Pancreas (tissue), 10 donors: ENCODE measurements around the gene PPFIBP2. TPM values are rescaled to one million over a fixed set of nuclear protein-coding genes. Genes with fewer than 3 reads are reported as not detected.
A peak's percentile ranks its signal among the peaks of the same experiment; 100 is the strongest.

ENCODE experiments used
- ATAC-seq, 4 donors: fragments of 200-7000 bp; cut with Tn5 transposase; one replicate each; pipeline versions ENCODE4 v1.8.0 to v1.9.1; 2020; ENCODE audit warnings: mild to moderate bottlenecking in 4 of 4, moderate library complexity in 4 of 4
- DNase-seq, 6 donors: peaks; one replicate each; pipeline ENCODE4 v3.0.0-alpha.2; 2020
- FAIRE-seq: peaks from 2 replicates; lab custom pipeline; 2012; peaks lifted over from hg19 to GRCh38; lab: Jason Lieb, UNC
- H3K27ac ChIP-seq, 4 donors: fragments of 200-600 bp; sonication (generic); 1 replicate in 3 of 4; 2 replicates in 1 of 4; pipeline versions ENCODE4 v1.5.0 to v1.8.0; 2020
- H3K27me3 ChIP-seq, 4 donors: fragments of 200-600 bp; one replicate each; pipeline ENCODE4 v1.8.0; 2021
- H3K36me3 ChIP-seq, 3 donors: fragments of 200-600 bp; sonication (generic) in 1 of 3; one replicate each; pipeline versions ENCODE4 v1.5.0 to v1.8.0; 2020 to 2021
- H3K4me1 ChIP-seq, 3 donors: fragments of 200-600 bp; one replicate each; pipeline ENCODE4 v1.8.0; 2021
- H3K4me3 ChIP-seq, 4 donors: fragments of 200-600 bp; sonication (generic) in 2 of 4; one replicate each; pipeline versions ENCODE4 v1.5.0 to v1.8.0; 2020 to 2021
- H3K9me3 ChIP-seq, 4 donors: fragments of 200-600 bp; one replicate each; pipeline ENCODE4 v1.8.0; 2021
- CTCF ChIP-seq, 4 donors: fragments of 200-600 bp; sonication (generic) in 3 of 4; IDR thresholded peaks; one replicate each; pipeline versions ENCODE4 v1.5.0 to v1.8.0; 2021; ENCODE audit warnings: antibody characterized with exemption in 4 of 4
- WGBS, 2 donors: extraction: QIAGEN DNeasy Blood & Tissue Kit; methylation state at CpG; one replicate each; pipeline ENCODE4 v1.1.7; 2013; 5-methylcytosine and 5-hydroxymethylcytosine counted together
- intact Hi-C, 3 donors: fragments of 100-400 bp; cut with DNase I; formaldehyde crosslinking; loops; one replicate each; pipeline versions ENCODE4 v1.11.1 to v1.14.2; 2022
- polyA plus RNA-seq, 2 donors: library from polyadenylated mRNA; stranded (reverse); fragments of 200-250 nt; gene quantifications; one replicate each; pipeline ENCODE4 v1.2.3, GENCODE V29; 2013
- total RNA-seq, 6 donors: library from RNA; stranded (reverse); fragmentation: NEBNext Ultra II Directional in 4 of 6; extraction: Animal tissue kit (Norgen Biotek cat#: 25700) in 4 of 6; gene quantifications; one replicate each; pipeline versions ENCODE4 v1.2.1 to v1.2.4, GENCODE V29; 2021 to 2023
- donor health status: healthy with polysubstance abuse.
- donor health status: DM: no; HTN: no; CAD: no; lungs with moderate emphysema.
- donor health status: DM: no; HTN: no; CAD: no.
- donor health status: control.
- donor health status: control.
- donor health status: Bipolar disorder and iron deficiency.
- donor health status: DM: yes; HTN: yes; CAD: no.
- donor health status: DM: no; HTN: no; CAD: no.
- donor health status: DM: no; HTN: no; CAD: no.
- donor health status: DM: yes; HTN: yes; CAD: no.

The PPFIBP2 gene
- total and polyA plus RNA-seq, 8 donors, result 8.0 to 24.7 (median 11.4) TPM

GRCh38 chr11:7591107-7591894 is 77.5 kb downstream of the PPFIBP2 start:
- H3K4me3 ChIP-seq, result no peak overlapping the region
- H3K27me3 ChIP-seq, result no peaks in the 10 kb centered on the region
- H3K27ac ChIP-seq, result no peak overlapping the region
- H3K9me3 ChIP-seq, result no peaks in the 10 kb centered on the region
- intact Hi-C loops, result no loop called here
- FAIRE-seq, result no peak
- no peak for TF ChIP-seq CTCF (IDR thresholded peaks at IDR 0.05)
- no peaks in the 10 kb centered on the region for H3K4me1 ChIP-seq
- WGBS, 2 donors, result 83 to 89% methylated on average over 6 of the region's 6 CpGs
- no peak for ATAC-seq
- H3K36me3 ChIP-seq, result no peaks in the 10 kb centered on the region
- no peak for DNase-seq

GRCh38 chr11:7591987-7592386 is 78.2 kb downstream of the PPFIBP2 start:
- H3K27ac ChIP-seq, result peak overlapping the region in 1 of 4 donors; percentile 14

GRCh38 chr11:7592711-7593110 is 78.9 kb downstream of the PPFIBP2 start:
- no peaks in the 10 kb centered on the region for H3K36me3 ChIP-seq
- peak overlapping the region in 1 of 4 donors; percentile 14 for H3K27ac ChIP-seq
- no peaks in the 10 kb centered on the region for H3K9me3 ChIP-seq
- WGBS, 2 donors, result 81 to 84% methylated on average over 3 of the region's 3 CpGs
- no peak for FAIRE-seq
- ATAC-seq, result peak; percentile 30 to 57 (median 52)
- no peaks in the 10 kb centered on the region for H3K27me3 ChIP-seq
- no peak for TF ChIP-seq CTCF (IDR thresholded peaks at IDR 0.05)
- peaks cover 0 to 8% (median 5%) of the 10 kb centered on the region in 3 donors for H3K4me1 ChIP-seq
- DNase-seq, result peak in 4 of 6 donors; percentile 22 to 52 (median 44)
- H3K4me3 ChIP-seq, result no peak overlapping the region
- intact Hi-C loops, result no loop called here

More at GRCh38 chr11:7591987-7592386, 78.2 kb downstream of the PPFIBP2 start:
- no peak for TF ChIP-seq CTCF (IDR thresholded peaks at IDR 0.05)
- DNase-seq (no peak), ATAC-seq (peak in 1 of 4 donors; percentile 13), FAIRE-seq (no peak)
- no peaks in the 10 kb centered on the region for H3K36me3 ChIP-seq
- 74 to 90% methylated on average over 1 of the region's 1 CpG for WGBS, 2 donors
- H3K4me3 ChIP-seq, result no peak overlapping the region
- no peaks in the 10 kb centered on the region for H3K27me3 ChIP-seq
- H3K4me1 ChIP-seq, result peaks cover 0 to 3% (median 0%) of the 10 kb centered on the region in 3 donors
- H3K9me3 ChIP-seq, result no peaks in the 10 kb centered on the region
- intact Hi-C loops, result no loop called here

- DNase-seq (no peak), FAIRE-seq (no peak), ATAC-seq (no peak)
- no peak overlapping the region for H3K4me3 ChIP-seq
- H3K36me3 ChIP-seq, result no peaks in the 10 kb centered on the region
- H3K9me3 ChIP-seq, result no peaks in the 10 kb centered on the region
- peaks cover 6 to 14% (median 13%) of the 10 kb centered on the region in 3 donors for H3K4me1 ChIP-seq
- no peak overlapping the region for H3K27ac ChIP-seq
- intact Hi-C loops, result no loop called here
- no peak for TF ChIP-seq CTCF (IDR thresholded peaks at IDR 0.05)
- WGBS, 2 donors, result 93 to 96% methylated on average over 3 of the region's 3 CpGs
- no peaks in the 10 kb centered on the region for H3K27me3 ChIP-seq
Measured at GRCh38 chr11:7593481-7593880, 79.7 kb downstream of the PPFIBP2 start.
